Measurements from ENCODE around the gene NFATC2IP.

GRCh38 chr16:28943281-28943680, 7.5 kb upstream of the NFATC2IP start:
- TF ChIP-seq EZH2 (IDR thresholded peaks at IDR 0.05; ENCODE audit: low read length) (no peak), CTCF (optimal IDR thresholded peaks at IDR 0.05 in 1 of 3, IDR thresholded peaks at IDR 0.05 in 1 of 3, conservative IDR thresholded peaks at IDR 0.05 in 1 of 3; ENCODE audit: extremely low read depth in 1 of 3, insufficient read depth in 2 of 3, low read length in 3 of 3) (no peak)
